Measurements from ENCODE around the gene ZNF774. TPM values are rescaled to one million over a fixed set of nuclear protein-coding genes. Genes with fewer than 3 reads are reported as not detected.

ZNF774 gene
- total and polyA plus RNA-seq, 10 of the 15 experiments (the other 5 are each of a cell fraction or from before 2014, with no cell fraction given) = 0.35 to 2.5 (median 1.7) TPM

- H2AFZ ChIP-seq (ENCODE audit: control insufficient read depth, low read depth, low read length) = no peak overlapping the region
- no peak overlapping the region for H3K4me3 ChIP-seq
- no peaks in the 10 kb centered on the region for H3K79me2 ChIP-seq (ENCODE audit: control insufficient read depth, insufficient read depth, low read length)
- 83% methylated on average over 3 of the region's 4 CpGs for WGBS (ENCODE audit: insufficient coverage, insufficient replicate concordance, low lambda C conversion rate, missing lambda C conversion rate)
- H3K36me3 ChIP-seq (ENCODE audit: control insufficient read depth in 2 of 2, insufficient read depth in 2 of 2, low read length in 1 of 2) = no peaks in the 10 kb centered on the region
- no peaks in the 10 kb centered on the region for H3K4me1 ChIP-seq (ENCODE audit: control insufficient read depth, insufficient read depth, low read length)
- no peaks in the 10 kb centered on the region for H3K9me3 ChIP-seq (replicated peaks; ENCODE audit: control insufficient read depth, insufficient read depth, low read length)
- FAIRE-seq (no peak), DNase-seq (ENCODE audit: low read depth, low spot score) (no peak), ATAC-seq (no peak)
- TF ChIP-seq ZNF274 (IDR thresholded peaks at IDR 0.05; ENCODE audit: insufficient read depth, insufficient read length) = no peak
- TF ChIP-seq SIN3A (IDR thresholded peaks at IDR 0.05; ENCODE audit: low read depth, low read length) = no peak
- TF ChIP-seq PAX5 (IDR thresholded peaks at IDR 0.05; ENCODE audit: borderline replicate concordance, low read depth, low read length) = no peak
- no peak for TF ChIP-seq JUNB (IDR thresholded peaks at IDR 0.05)
- TF ChIP-seq SUZ12 (IDR thresholded peaks at IDR 0.05; ENCODE audit: unreplicated experiment) = no peak
- no peak for TF ChIP-seq HDAC2 (IDR thresholded peaks at IDR 0.05)
- TF ChIP-seq, protein P1, sequence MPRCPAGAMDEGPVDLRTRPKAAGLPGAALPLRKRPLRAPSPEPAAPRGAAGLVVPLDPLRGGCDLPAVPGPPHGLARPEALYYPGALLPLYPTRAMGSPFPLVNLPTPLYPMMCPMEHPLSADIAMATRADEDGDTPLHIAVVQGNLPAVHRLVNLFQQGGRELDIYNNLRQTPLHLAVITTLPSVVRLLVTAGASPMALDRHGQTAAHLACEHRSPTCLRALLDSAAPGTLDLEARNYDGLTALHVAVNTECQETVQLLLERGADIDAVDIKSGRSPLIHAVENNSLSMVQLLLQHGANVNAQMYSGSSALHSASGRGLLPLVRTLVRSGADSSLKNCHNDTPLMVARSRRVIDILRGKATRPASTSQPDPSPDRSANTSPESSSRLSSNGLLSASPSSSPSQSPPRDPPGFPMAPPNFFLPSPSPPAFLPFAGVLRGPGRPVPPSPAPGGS (IDR thresholded peaks at IDR 0.05; ENCODE audit: borderline replicate concordance, insufficient read depth, low read depth, low read length, poor library complexity, severe bottlenecking) = no peak
- no peaks in the 10 kb centered on the region for H4K20me1 ChIP-seq (ENCODE audit: control insufficient read depth, insufficient read depth)
- no peak overlapping the region for H3K4me2 ChIP-seq (ENCODE audit: control insufficient read depth, insufficient read depth)
- ChIA-PET POLR2A (no interaction called here), SMC1A (ENCODE audit: uncharacterized antibody, unreplicated experiment) (interaction anchor here (1.3 kb wide), 1 partner anchor 13 kb away, joined by 3 read pairs; no protein-coding TSS in a partner anchor), RAD21 (ENCODE audit: unreplicated experiment) (interaction anchor here (1.4 kb wide), 1 partner anchor 44 kb away, joined by 6 read pairs; no protein-coding TSS in a partner anchor), CTCF (interaction anchor here (1.0 kb wide), 1 partner anchor 57 kb away, joined by 3 read pairs; no protein-coding TSS in a partner anchor)
- H3K27me3 ChIP-seq (replicated peaks in 1 of 2; ENCODE audit: control insufficient read depth in 2 of 2, insufficient read depth in 2 of 2, low read length in 1 of 2) = no peaks in the 10 kb centered on the region
- no TSS peak for BruUV-seq (replicated peaks)
- in situ Hi-C loops (cut with MboI) = no loop called here
- intact Hi-C loops (cut with micrococcal nuclease; ENCODE audit: unreplicated experiment) = loop anchor here (5.0 kb wide), 1 partner anchor 98 kb away; no protein-coding TSS in a partner anchor
- no peak overlapping the region for H3K27ac ChIP-seq (ENCODE audit: control insufficient read depth, insufficient read depth)
- no peak overlapping the region for H3K9ac ChIP-seq (ENCODE audit: control insufficient read depth, insufficient read depth, low read length)
Measured at GRCh38 chr15:90364251-90364650, 12.2 kb downstream of the ZNF774 start.
